ENCODE results near the gene TAF1A. TPM values are rescaled to one million over a fixed set of nuclear protein-coding genes. Genes with fewer than 3 reads are reported as not detected.

Gene TAF1A
- total RNA-seq, 2 donors from 2014 or later: 16.2 to 24.9 TPM

- no peaks in the 10 kb centered on the region for H3K36me3 Mint-ChIP-seq (ENCODE audit: low read depth)
- TF ChIP-seq CTCF (conservative IDR thresholded peaks at IDR 0.05): no peak
- no peaks in the 10 kb centered on the region for H3K36me3 ChIP-seq (ENCODE audit: control insufficient read depth, insufficient read depth, low read length)
These were observed 58.9 kb downstream of the TAF1A start for GRCh38 chr1:222530852-222531251.

GRCh38 chr1:222529916-222530315, 59.8 kb downstream of the TAF1A start:
- DNase-seq: no peak
- Mint-ChIP-seq H3K4me1 (no peaks in the 10 kb centered on the region), H3K27ac (no peak overlapping the region), H3K27me3 (ENCODE audit: insufficient read depth) (peaks cover 5% of the 10 kb centered on the region), H3K9me3 (no peaks in the 10 kb centered on the region), H3K4me3 (no peak overlapping the region), H3K36me3 (ENCODE audit: low read depth) (no peaks in the 10 kb centered on the region)
- H3K36me3 ChIP-seq (ENCODE audit: control insufficient read depth, insufficient read depth, low read length): no peaks in the 10 kb centered on the region
- TF ChIP-seq CTCF (conservative IDR thresholded peaks at IDR 0.05): no peak
- H3K9me3 ChIP-seq (ENCODE audit: control insufficient read depth, low read length): no peaks in the 10 kb centered on the region
- H3K27me3 ChIP-seq (ENCODE audit: control insufficient read depth, insufficient read depth, low read length, poor library complexity, severe bottlenecking): no peaks in the 10 kb centered on the region
- no peak overlapping the region for H3K9ac ChIP-seq (ENCODE audit: extremely low read depth, low read length, poor library complexity, severe bottlenecking)
- WGBS, 2 experiments (ENCODE audit: insufficient coverage in 1 of 2, insufficient read length in 1 of 2): 86 to 87% methylated on average over 1 to 3 of the region's 3 CpGs
- H3K4me3 ChIP-seq (ENCODE audit: low read length): no peak overlapping the region
- no peak overlapping the region for H3K27ac ChIP-seq (ENCODE audit: low read depth, low read length)
- H3K4me1 ChIP-seq (ENCODE audit: control insufficient read depth, insufficient read depth, low read length): no peaks in the 10 kb centered on the region

More at GRCh38 chr1:222530852-222531251, 58.9 kb downstream of the TAF1A start:
- Histone ChIP-seq H3K4me1 (ENCODE audit: control insufficient read depth, insufficient read depth, low read length) (no peaks in the 10 kb centered on the region), H3K27me3 (ENCODE audit: control insufficient read depth, insufficient read depth, low read length, poor library complexity, severe bottlenecking) (no peaks in the 10 kb centered on the region), H3K9me3 (ENCODE audit: control insufficient read depth, low read length) (no peaks in the 10 kb centered on the region), H3K9ac (ENCODE audit: extremely low read depth, low read length, poor library complexity, severe bottlenecking) (no peak overlapping the region), H3K27ac (ENCODE audit: low read depth, low read length) (no peak overlapping the region), H3K4me3 (ENCODE audit: low read length) (no peak overlapping the region)
- no peak overlapping the region for H3K4me3 Mint-ChIP-seq
- no peak overlapping the region for H3K27ac Mint-ChIP-seq
- DNase-seq: no peak
- no peaks in the 10 kb centered on the region for H3K9me3 Mint-ChIP-seq
- WGBS, 2 experiments (ENCODE audit: insufficient coverage in 1 of 2, insufficient read length in 1 of 2): 93 to 94% methylated on average over 4 to 6 of the region's 6 CpGs
- H3K4me1 Mint-ChIP-seq: no peaks in the 10 kb centered on the region
- peaks cover 7% of the 10 kb centered on the region for H3K27me3 Mint-ChIP-seq (ENCODE audit: insufficient read depth)

- no peaks in the 10 kb centered on the region for H3K9me3 Mint-ChIP-seq
- Histone ChIP-seq H3K27me3 (ENCODE audit: control insufficient read depth, insufficient read depth, low read length, poor library complexity, severe bottlenecking) (no peaks in the 10 kb centered on the region), H3K9ac (ENCODE audit: extremely low read depth, low read length, poor library complexity, severe bottlenecking) (no peak overlapping the region), H3K36me3 (ENCODE audit: control insufficient read depth, insufficient read depth, low read length) (no peaks in the 10 kb centered on the region), H3K9me3 (ENCODE audit: control insufficient read depth, low read length) (no peaks in the 10 kb centered on the region), H3K4me3 (ENCODE audit: low read length) (no peak overlapping the region), H3K4me1 (ENCODE audit: control insufficient read depth, insufficient read depth, low read length) (no peaks in the 10 kb centered on the region), H3K27ac (ENCODE audit: low read depth, low read length) (no peak overlapping the region)
- WGBS, 2 experiments (ENCODE audit: insufficient coverage in 1 of 2, insufficient read length in 1 of 2): 82 to 100% methylated on average over 2 to 3 of the region's 3 CpGs
- H3K27me3 Mint-ChIP-seq (ENCODE audit: insufficient read depth): peaks cover 5% of the 10 kb centered on the region
- TF ChIP-seq CTCF (conservative IDR thresholded peaks at IDR 0.05): no peak
- no peak overlapping the region for H3K27ac Mint-ChIP-seq
- no peak overlapping the region for H3K4me3 Mint-ChIP-seq
- H3K4me1 Mint-ChIP-seq: no peaks in the 10 kb centered on the region
- no peaks in the 10 kb centered on the region for H3K36me3 Mint-ChIP-seq (ENCODE audit: low read depth)
- no peak for DNase-seq
These were observed 60.6 kb downstream of the TAF1A start for GRCh38 chr1:222529181-222529580.
